BJ (cell line): ENCODE data around the gene PDCD4. TPM values are rescaled to one million over a fixed set of nuclear protein-coding genes. Genes with fewer than 3 reads are reported as not detected.

ENCODE experiments used
- CTCF ChIA-PET: fragments of 350-600 bp; formaldehyde crosslinking; extraction: SDS; loops from one replicate; lab custom pipeline; 2021; ENCODE audit warnings: antibody characterized with exemption, inconsistent platforms; lab: Yijun Ruan, JAX
- POLR2A ChIA-PET: fragments of 300-600 bp; sonication (Branson Sonifier 250); formaldehyde crosslinking; extraction: SDS; loops from one replicate; lab custom pipeline; 2021; ENCODE audit warnings: antibody characterized with exemption; lab: Charles Lee
- DNase-seq: peaks from one replicate; pipeline ENCODE4 v3.0.0-alpha.2; 2011; ENCODE audit warnings: low read depth
- H3K27me3 ChIP-seq: 2 replicates; pipeline ENCODE4 v1.6.0; 2011; ENCODE audit warnings: low read length; ENCODE audit not compliant: control insufficient read depth, insufficient read depth
- H3K36me3 ChIP-seq: 2 replicates; pipeline ENCODE4 v1.5.1; 2011; ENCODE audit warnings: low read length; ENCODE audit not compliant: control insufficient read depth, insufficient read depth
- H3K4me3 ChIP-seq: 2 replicates; pipeline ENCODE4 v1.5.1; 2011; ENCODE audit warnings: low read depth, mild to moderate bottlenecking, control low read depth, low read length
- CTCF ChIP-seq: IDR thresholded peaks from 2 replicates; pipeline ENCODE4 v1.5.1; 2011; ENCODE audit warnings: low read depth, mild to moderate bottlenecking, control low read depth, inconsistent platforms, low read length, moderate library complexity; ENCODE audit not compliant: insufficient read depth
- polyA plus RNA-seq: library from polyadenylated mRNA; depleted of rRNA; stranded (reverse); fragments of >200 nt; gene quantifications from 2 replicates; pipeline ENCODE4 v1.2.3, GENCODE V29; 2011

Gene PDCD4
- polyA plus RNA-seq, 1 experiment = 22.0 TPM

GRCh38 chr10:110858297-110858934 lies 13.3 kb upstream of the PDCD4 start:
- H3K36me3 ChIP-seq = no peaks in the 10 kb centered on the region
- ChIA-PET CTCF (interaction anchor here (0.5 to 1.4 kb wide), 2 partner anchors 35 to 840 kb away, joined by 3 to 5 read pairs; no protein-coding TSS in a partner anchor), POLR2A (no interaction called here)
- no peak for TF ChIP-seq CTCF
- no peak overlapping the region for H3K4me3 ChIP-seq
- H3K27me3 ChIP-seq = peaks cover 2% of the 10 kb centered on the region; the same call in 1 of the 2 replicates
- DNase-seq = no peak

- DNase-seq = no peak
- TF ChIP-seq CTCF = no peak
- Histone ChIP-seq H3K4me3 (no peak overlapping the region), H3K27me3 (peaks cover 2% of the 10 kb centered on the region; the same call in 1 of the 2 replicates), H3K36me3 (no peaks in the 10 kb centered on the region)
- ChIA-PET POLR2A (interaction anchor here (0.7 to 0.9 kb wide), 2 partner anchors 8 to 38 kb away, joined by 4 read pairs; no protein-coding TSS in a partner anchor), CTCF (interaction anchor here (0.5 to 1.4 kb wide), 3 partner anchors 34 to 839 kb away, joined by 3 to 5 read pairs (median 4); no protein-coding TSS in a partner anchor)
Measured at GRCh38 chr10:110859206-110859972, 12.3 kb upstream of the PDCD4 start.

- H3K4me3 ChIP-seq = no peak overlapping the region
- peak; percentile 84 for DNase-seq
- CTCF ChIA-PET = interaction anchor here (1.3 to 1.4 kb wide), 2 partner anchors 37 to 57 kb away, joined by 3 to 4 read pairs; no protein-coding TSS in a partner anchor
- no peaks in the 10 kb centered on the region for H3K27me3 ChIP-seq
- TF ChIP-seq CTCF = no peak
- no peaks in the 10 kb centered on the region for H3K36me3 ChIP-seq
- POLR2A ChIA-PET = interaction anchor here (0.7 to 0.9 kb wide), 2 partner anchors 9 to 37 kb away, joined by 4 read pairs; no protein-coding TSS in a partner anchor
Measured at GRCh38 chr10:110859973-110860376, 11.8 kb upstream of the PDCD4 start.

- POLR2A ChIA-PET = no interaction called here
- no peak for TF ChIP-seq CTCF
- CTCF ChIA-PET = interaction anchor here (1.1 to 1.4 kb wide), 3 partner anchors 9 to 56 kb away, joined by 3 to 5 read pairs (median 4); no protein-coding TSS in a partner anchor
Measured at GRCh38 chr10:110860576-110861241, 11.0 kb upstream of the PDCD4 start.

More at GRCh38 chr10:110860576-110861241, 11.0 kb upstream of the PDCD4 start:
- DNase-seq = no peak
- no peaks in the 10 kb centered on the region for H3K27me3 ChIP-seq
- no peaks in the 10 kb centered on the region for H3K36me3 ChIP-seq
- H3K4me3 ChIP-seq = no peak overlapping the region
